G401 (cell line): ENCODE data around the gene AIRE. TPM values are rescaled to one million over a fixed set of nuclear protein-coding genes. Genes with fewer than 3 reads are reported as not detected.

Experiments used
- total RNA-seq: library from RNA; depleted of rRNA; stranded (reverse); fragments of >200 nt; shearing (Covaris generic); gene quantifications from 2 replicates; pipeline ENCODE4 v1.2.3, GENCODE V29; 2014; rRNA removed

Gene AIRE
- total RNA-seq, 1 experiment from 2014 or later, result 1.7 TPM

Other genes starting within 250 kb of the AIRE start
- 34.0 and 34.3 TPM in 2 replicates for gene PWP2, start 178.5 kb upstream of the AIRE start, total RNA-seq
- 38.6 and 92.4 TPM in 2 replicates for gene GATD3, start 152.2 kb upstream of the AIRE start, total RNA-seq
- gene ICOSLG, start 44.9 kb upstream of the AIRE start, total RNA-seq, result 0.43 TPM in 1 of 2 replicates, not detected in the other
- gene DNMT3L, start 24.0 kb upstream of the AIRE start, total RNA-seq, result 0.20 and 2.2 TPM in 2 replicates
- gene PFKL, start 14.2 kb downstream of the AIRE start, total RNA-seq, result 174 and 182 TPM in 2 replicates
- gene CFAP410, start 53.5 kb downstream of the AIRE start, total RNA-seq, result 19.2 and 31.9 TPM in 2 replicates
- gene TRPM2, start 67.7 kb downstream of the AIRE start, total RNA-seq, result 0.12 TPM in 1 of 2 replicates, not detected in the other
- gene LRRC3, start 169.6 kb downstream of the AIRE start, total RNA-seq, result 0.55 and 2.3 TPM in 2 replicates